Measurements from ENCODE around the gene SCUBE3.

The SCUBE3 gene

DNA sequence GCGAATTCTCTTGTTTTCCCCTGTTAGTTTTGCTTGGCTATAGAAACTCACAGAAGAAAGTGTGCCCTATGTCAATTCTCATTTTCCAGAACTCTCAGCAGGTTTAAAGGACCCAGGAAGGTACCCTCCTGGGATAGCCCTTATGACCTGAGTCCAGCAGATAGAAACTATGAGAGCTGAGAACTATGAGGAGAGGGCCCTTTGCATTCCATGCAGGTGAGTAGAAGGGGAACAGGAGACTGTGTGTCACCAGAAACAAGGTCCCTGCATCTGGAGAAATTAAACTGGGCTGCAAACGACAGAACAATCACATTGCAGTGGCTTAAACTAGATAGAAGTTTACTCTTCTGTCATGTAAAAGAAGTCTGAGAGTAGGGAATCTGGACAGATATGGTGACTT is 35.7 kb upstream of the SCUBE3 start:
- peaks cover 18% of the 10 kb centered on the region for H3K27me3 Mint-ChIP-seq (ENCODE audit: low read depth, poor library complexity)
- DNase-seq = no peak
- H3K4me3 Mint-ChIP-seq = no peak overlapping the region
- H3K4me1 Mint-ChIP-seq = peaks cover 67% of the 10 kb centered on the region
- H3K9me3 Mint-ChIP-seq = no peaks in the 10 kb centered on the region
- H3K27ac Mint-ChIP-seq = no peak overlapping the region
- TF ChIP-seq, protein P1, sequence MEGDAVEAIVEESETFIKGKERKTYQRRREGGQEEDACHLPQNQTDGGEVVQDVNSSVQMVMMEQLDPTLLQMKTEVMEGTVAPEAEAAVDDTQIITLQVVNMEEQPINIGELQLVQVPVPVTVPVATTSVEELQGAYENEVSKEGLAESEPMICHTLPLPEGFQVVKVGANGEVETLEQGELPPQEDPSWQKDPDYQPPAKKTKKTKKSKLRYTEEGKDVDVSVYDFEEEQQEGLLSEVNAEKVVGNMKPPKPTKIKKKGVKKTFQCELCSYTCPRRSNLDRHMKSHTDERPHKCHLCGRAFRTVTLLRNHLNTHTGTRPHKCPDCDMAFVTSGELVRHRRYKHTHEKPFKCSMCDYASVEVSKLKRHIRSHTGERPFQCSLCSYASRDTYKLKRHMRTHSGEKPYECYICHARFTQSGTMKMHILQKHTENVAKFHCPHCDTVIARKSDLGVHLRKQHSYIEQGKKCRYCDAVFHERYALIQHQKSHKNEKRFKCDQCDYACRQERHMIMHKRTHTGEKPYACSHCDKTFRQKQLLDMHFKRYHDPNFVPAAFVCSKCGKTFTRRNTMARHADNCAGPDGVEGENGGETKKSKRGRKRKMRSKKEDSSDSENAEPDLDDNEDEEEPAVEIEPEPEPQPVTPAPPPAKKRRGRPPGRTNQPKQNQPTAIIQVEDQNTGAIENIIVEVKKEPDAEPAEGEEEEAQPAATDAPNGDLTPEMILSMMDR (IDR thresholded peaks at IDR 0.05) = no peak
- peaks cover 4% of the 10 kb centered on the region for H3K36me3 Mint-ChIP-seq (ENCODE audit: low read depth)

DNA sequence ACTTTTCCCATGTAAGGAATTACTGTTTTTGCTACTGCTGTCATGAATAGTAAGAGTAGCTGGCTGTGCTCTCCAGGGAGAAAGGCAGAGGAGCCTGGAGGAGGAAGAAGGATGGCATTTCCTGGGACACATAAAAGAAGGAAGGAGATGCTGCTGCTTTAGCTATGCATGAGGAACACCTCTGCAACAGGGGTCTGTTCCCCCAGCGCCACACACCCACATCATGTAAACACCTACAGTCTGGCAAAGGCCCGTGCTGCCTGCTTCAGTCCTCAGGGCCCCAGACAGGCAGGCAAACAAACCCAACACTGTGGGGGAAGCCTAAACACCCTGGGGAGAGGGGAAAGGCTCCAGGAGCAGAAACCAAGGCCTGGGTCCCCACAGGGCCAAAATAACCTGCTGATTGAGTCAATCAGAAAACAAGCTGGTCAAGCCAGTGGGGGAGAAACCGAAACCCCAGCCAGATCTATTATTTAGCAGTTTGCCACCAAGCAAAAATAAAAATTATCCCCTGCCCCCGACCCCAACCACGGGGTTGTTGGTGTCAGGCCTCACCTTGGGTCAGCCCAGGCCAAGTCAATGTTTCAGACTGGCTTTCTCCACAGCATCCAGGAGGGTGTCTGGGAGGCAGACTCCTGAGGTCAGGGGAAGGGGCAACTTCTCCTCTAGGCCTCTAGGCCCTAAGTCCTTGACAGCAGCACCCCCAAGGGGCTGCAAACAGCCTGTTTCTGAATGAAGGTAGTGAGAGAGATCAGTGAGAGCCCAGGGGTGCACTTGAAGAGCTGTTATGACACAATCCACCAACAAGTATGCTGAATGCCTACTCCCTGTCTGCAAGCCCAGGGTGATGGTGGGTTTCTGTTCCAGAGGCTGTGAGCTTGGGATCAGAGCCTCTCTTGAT is 34.6 kb upstream of the SCUBE3 start:
- no peak for DNase-seq
- Mint-ChIP-seq H3K27ac (peak overlapping the region; percentile 55), H3K27me3 (ENCODE audit: low read depth, poor library complexity) (peaks cover 8% of the 10 kb centered on the region), H3K36me3 (ENCODE audit: low read depth) (peaks cover 5% of the 10 kb centered on the region), H3K4me1 (peaks cover 58% of the 10 kb centered on the region), H3K9me3 (no peaks in the 10 kb centered on the region), H3K4me3 (no peak overlapping the region)
- TF ChIP-seq, protein P1 (IDR thresholded peaks at IDR 0.05) = no peak

DNA sequence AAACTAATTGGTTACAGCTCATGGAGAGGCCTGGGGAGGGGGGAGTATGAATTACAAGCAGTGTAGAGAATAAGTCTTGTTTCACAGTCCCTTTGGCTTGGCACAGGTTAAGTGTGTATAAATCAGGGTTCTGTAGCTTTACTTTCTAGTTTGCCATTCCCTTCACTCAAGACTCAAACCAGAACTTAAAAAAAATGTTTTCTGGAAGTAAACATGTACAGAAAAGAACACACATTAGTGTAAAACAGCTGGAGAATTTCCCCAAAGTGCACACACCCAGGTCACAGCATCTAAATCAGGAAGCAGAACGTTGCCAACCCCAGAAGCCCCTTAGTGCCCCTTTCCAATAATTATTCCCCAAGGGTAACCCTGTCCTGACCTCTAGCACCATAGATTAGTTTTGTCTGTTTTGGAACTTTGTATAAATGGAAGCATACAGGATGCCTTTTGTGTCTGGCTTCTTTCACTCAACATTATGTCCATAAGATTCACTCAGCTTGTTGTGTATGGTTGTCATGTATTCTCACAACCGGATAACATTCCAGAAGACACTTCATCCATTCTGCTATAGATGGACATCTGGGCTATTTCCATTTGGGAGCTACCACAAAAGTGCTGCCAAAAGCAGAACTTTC is 33.7 kb upstream of the SCUBE3 start:
- no peak for DNase-seq
- Mint-ChIP-seq H3K27me3 (ENCODE audit: low read depth, poor library complexity) (peaks cover 11% of the 10 kb centered on the region), H3K4me3 (no peak overlapping the region), H3K36me3 (ENCODE audit: low read depth) (peaks cover 5% of the 10 kb centered on the region), H3K9me3 (no peaks in the 10 kb centered on the region), H3K27ac (no peak overlapping the region), H3K4me1 (peaks cover 64% of the 10 kb centered on the region)
- TF ChIP-seq, protein P1 (IDR thresholded peaks at IDR 0.05) = no peak

DNA sequence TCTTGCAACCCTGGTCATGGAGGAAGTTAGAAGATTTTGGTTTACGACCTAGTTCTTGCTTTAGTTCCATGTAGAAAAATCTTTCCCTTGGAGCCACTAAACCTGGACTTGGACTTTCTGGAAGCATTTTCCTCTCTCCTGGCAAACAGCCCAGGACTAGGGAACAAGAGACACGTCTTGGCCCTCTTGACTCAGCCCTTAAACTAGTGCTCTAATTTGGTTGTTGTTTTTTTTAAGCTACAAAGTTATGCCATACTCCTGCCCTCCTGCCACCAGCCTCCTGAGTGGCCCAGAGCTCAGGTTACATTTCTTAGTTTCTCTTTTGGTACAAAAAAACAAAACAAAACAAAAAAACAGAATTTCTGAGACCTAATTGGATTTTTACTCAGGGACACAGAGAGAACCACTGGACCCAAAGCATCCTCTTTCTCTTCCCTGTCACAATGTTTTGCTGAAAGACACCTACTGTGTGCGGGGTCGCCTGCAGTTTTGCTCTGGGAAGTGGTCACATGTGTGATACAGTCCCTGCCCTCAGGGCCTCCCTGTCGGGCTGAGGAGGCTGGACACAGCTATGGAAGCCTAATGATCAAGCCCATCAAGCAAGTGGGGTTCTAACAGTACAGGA is 32.3 kb upstream of the SCUBE3 start:
- Mint-ChIP-seq H3K36me3 (ENCODE audit: low read depth) (peaks cover 5% of the 10 kb centered on the region), H3K4me3 (no peak overlapping the region), H3K4me1 (peaks cover 60% of the 10 kb centered on the region), H3K27me3 (ENCODE audit: low read depth, poor library complexity) (peaks cover 11% of the 10 kb centered on the region), H3K9me3 (no peaks in the 10 kb centered on the region), H3K27ac (peak overlapping the region; percentile 73)
- TF ChIP-seq, protein P1 (IDR thresholded peaks at IDR 0.05) = no peak
- DNase-seq = no peak

DNA sequence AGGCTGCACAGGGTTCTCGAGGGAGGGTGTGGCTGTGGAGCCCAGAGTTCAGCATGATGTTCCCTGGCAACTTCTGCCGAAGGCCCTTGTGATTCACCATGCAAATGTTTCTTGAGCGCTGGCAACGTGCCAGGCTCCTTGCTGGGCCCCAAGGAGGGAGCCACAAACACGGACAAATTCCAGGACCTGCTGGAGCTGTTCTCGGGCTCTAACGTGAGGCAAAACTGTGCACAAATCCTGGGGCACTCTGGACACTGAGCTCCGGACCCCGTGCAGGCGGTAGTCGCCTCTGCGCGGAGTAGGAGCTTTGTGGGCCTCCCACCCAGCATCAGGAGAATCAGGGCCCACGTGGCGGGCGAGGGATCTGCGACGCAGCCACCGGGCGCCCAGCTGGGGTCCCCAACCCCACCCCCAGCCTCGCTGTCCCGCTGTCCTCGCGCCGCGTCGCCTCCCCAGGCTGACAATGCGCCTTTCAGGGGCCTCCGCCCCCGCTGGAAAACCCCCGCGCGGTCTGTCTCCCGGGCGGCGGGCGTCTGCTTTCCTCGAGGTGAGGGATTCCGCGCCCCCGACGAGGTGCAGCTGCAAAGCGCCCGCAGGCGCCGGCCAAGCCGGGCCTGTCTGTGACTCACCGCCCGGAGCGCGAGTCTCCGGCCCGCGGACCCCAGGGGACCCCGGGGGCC is 31.7 kb upstream of the SCUBE3 start:
- Mint-ChIP-seq H3K27me3 (ENCODE audit: low read depth, poor library complexity) (peaks cover 14% of the 10 kb centered on the region), H3K27ac (no peak overlapping the region)

More for the DNA sequence above, 31.7 kb upstream of the SCUBE3 start:
- Mint-ChIP-seq H3K4me3 (no peak overlapping the region), H3K4me1 (peaks cover 60% of the 10 kb centered on the region), H3K9me3 (no peaks in the 10 kb centered on the region), H3K36me3 (ENCODE audit: low read depth) (peaks cover 5% of the 10 kb centered on the region)
- TF ChIP-seq, protein P1 (IDR thresholded peaks at IDR 0.05) = no peak
- no peak for DNase-seq

All from nephron progenitor cell (in vitro differentiated cells).